Calu3 (cell line): ENCODE results near the gene LRRN2. TPM values are rescaled to one million over a fixed set of nuclear protein-coding genes. Genes with fewer than 3 reads are reported as not detected.
A peak's percentile ranks its signal among the peaks of the same experiment; 100 is the strongest.

Source experiments
- BruUV-seq: library from RNA; stranded (reverse); fragments of 400-500 nt; replicated peaks from 2 replicates; lab custom pipeline; 2021; lab: Mats Ljungman, UMichigan
- CTCF ChIA-PET: fragments of 300-600 bp; sonication (Branson Sonifier 250); formaldehyde crosslinking; loops from one replicate; lab custom pipeline; 2022; ENCODE audit warnings: antibody characterized with exemption; lab: Charles Lee
- DNase-seq: peaks from one replicate; pipeline ENCODE4 v3.0.0; 2022
- H3K27ac Mint-ChIP-seq: one replicate; pipeline ENCODE4 v1.8.0; 2022; ENCODE audit warnings: mixed read lengths; ENCODE audit not compliant: unreplicated experiment
- H3K27me3 Mint-ChIP-seq: one replicate; pipeline ENCODE4 v1.8.0; 2022; ENCODE audit warnings: mixed read lengths; ENCODE audit not compliant: unreplicated experiment
- H3K36me3 Mint-ChIP-seq: one replicate; pipeline ENCODE4 v1.8.0; 2022; ENCODE audit warnings: mild to moderate bottlenecking, moderate library complexity, mixed read lengths; ENCODE audit not compliant: insufficient read depth, unreplicated experiment
- H3K4me1 Mint-ChIP-seq: one replicate; pipeline ENCODE4 v1.8.0; 2022; ENCODE audit warnings: mild to moderate bottlenecking, low read depth, mixed read lengths; ENCODE audit not compliant: unreplicated experiment
- H3K4me3 Mint-ChIP-seq: one replicate; pipeline ENCODE4 v1.8.0; 2022; ENCODE audit warnings: mild to moderate bottlenecking, low read depth, moderate library complexity, mixed read lengths; ENCODE audit not compliant: unreplicated experiment
- H3K9me3 Mint-ChIP-seq: one replicate; pipeline ENCODE4 v1.8.0; 2022; ENCODE audit warnings: low read depth, mixed read lengths; ENCODE audit not compliant: unreplicated experiment
- intact Hi-C: fragments of 100-400 bp; cut with micrococcal nuclease; formaldehyde crosslinking; loops from one replicate; pipeline ENCODE4 v1.10.0; 2022; ENCODE audit not compliant: unreplicated experiment
- total RNA-seq: library from RNA; stranded (reverse); gene quantifications from 2 replicates; pipeline ENCODE4 v1.2.3, GENCODE V29; 2022
- TF ChIP-seq, protein P1 (sequence below): fragments of 200-600 bp; IDR thresholded peaks from one replicate; pipeline ENCODE4 v1.8.0; 2022; ENCODE audit warnings: antibody characterized with exemption; ENCODE audit not compliant: unreplicated experiment

Gene LRRN2
- total RNA-seq, 1 experiment from 2014 or later: not detected

DNA sequence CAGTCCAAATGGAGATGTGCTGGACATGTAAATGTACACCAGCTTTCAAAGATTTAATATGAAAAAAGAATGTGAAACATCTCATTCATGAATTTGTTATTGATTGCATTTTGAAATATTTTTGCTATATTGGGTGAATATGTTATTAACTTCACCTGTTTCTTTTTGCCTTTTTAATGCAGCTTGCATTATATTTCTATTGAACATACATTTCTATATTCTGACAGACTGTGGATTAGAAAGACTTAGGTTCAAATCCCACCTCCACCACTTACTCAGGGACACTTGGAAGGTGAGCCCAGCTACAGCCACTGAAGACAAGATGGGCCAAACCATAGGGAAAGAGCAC is 37.8 kb downstream of the LRRN2 start:
- peaks cover 61% of the 10 kb centered on the region for H3K27me3 Mint-ChIP-seq
- TF ChIP-seq, protein P1, sequence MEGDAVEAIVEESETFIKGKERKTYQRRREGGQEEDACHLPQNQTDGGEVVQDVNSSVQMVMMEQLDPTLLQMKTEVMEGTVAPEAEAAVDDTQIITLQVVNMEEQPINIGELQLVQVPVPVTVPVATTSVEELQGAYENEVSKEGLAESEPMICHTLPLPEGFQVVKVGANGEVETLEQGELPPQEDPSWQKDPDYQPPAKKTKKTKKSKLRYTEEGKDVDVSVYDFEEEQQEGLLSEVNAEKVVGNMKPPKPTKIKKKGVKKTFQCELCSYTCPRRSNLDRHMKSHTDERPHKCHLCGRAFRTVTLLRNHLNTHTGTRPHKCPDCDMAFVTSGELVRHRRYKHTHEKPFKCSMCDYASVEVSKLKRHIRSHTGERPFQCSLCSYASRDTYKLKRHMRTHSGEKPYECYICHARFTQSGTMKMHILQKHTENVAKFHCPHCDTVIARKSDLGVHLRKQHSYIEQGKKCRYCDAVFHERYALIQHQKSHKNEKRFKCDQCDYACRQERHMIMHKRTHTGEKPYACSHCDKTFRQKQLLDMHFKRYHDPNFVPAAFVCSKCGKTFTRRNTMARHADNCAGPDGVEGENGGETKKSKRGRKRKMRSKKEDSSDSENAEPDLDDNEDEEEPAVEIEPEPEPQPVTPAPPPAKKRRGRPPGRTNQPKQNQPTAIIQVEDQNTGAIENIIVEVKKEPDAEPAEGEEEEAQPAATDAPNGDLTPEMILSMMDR: no peak
- H3K36me3 Mint-ChIP-seq: no peaks in the 10 kb centered on the region
- no peak for DNase-seq
- CTCF ChIA-PET: interaction anchor here (0.9 to 1.8 kb wide), 2 partner anchors 24 to 159 kb away, joined by 4 to 7 read pairs; no protein-coding TSS in a partner anchor
- H3K4me1 Mint-ChIP-seq: peaks cover 23% of the 10 kb centered on the region
- peak overlapping the region; percentile 2 for H3K27ac Mint-ChIP-seq
- no peaks in the 10 kb centered on the region for H3K9me3 Mint-ChIP-seq
- no TSS peak for BruUV-seq
- intact Hi-C loops: no loop called here
- no peak overlapping the region for H3K4me3 Mint-ChIP-seq

DNA sequence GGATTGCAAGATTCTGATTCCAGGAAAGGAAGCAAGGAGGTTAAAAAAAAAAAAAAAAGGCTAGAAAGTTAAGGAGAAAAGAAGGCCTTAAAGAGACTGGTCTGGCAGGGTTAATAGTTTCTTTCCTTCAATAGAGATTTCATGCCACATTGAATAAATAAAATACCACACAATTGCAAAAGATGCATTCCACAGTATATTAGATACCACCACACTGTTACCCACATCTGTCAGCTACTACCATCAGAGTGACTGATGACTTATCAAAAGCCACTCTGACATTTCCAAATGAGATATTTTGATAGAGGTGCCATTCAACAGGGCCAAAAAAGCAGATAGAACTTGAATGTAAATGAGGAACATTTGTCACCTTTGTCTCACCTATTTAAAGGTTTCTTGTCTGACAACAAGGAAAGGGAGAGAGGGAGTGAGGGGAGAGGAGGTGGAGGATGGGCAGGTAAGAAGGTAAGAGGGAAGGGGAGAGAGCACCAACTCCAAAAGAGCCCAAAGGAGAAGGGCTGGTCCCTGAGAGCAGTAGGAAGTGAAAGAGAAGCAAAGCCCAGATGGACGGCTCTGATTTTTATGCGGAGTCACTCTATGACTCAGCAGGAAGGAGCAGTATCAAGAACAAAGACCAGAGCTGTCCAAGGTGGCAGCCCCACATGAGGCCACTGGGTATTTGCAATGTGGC is 38.3 kb downstream of the LRRN2 start:
- H3K27ac Mint-ChIP-seq: peak overlapping the region; percentile 2
- BruUV-seq: no TSS peak
- peaks cover 61% of the 10 kb centered on the region for H3K27me3 Mint-ChIP-seq
- TF ChIP-seq, protein P1: no peak
- intact Hi-C loops: no loop called here
- no peak overlapping the region for H3K4me3 Mint-ChIP-seq
- peaks cover 23% of the 10 kb centered on the region for H3K4me1 Mint-ChIP-seq
- H3K9me3 Mint-ChIP-seq: no peaks in the 10 kb centered on the region
- H3K36me3 Mint-ChIP-seq: no peaks in the 10 kb centered on the region
- CTCF ChIA-PET: interaction anchor here (0.7 to 1.8 kb wide), 3 partner anchors 24 to 160 kb away, joined by 4 to 7 read pairs (median 4); no protein-coding TSS in a partner anchor
- DNase-seq: peak; percentile 76

DNA sequence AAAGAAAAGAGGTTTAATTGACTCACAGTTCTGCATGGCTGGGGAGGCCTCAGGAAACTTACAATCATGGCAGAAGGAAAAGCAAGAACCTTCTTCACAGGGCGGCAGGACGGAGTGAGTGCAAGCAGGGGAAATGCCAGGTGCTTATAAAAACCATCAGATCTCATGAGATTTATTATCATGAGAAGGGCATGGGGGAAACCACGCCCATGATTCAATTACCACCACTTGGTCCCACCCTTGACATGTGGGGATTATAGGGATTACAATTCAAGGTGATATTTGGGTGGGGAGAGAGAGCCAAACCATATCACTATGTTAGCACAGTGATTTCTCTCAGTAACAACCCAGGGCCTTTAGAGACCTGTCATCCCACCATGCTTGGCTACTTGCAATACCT is 39.9 kb downstream of the LRRN2 start:
- CTCF ChIA-PET: no interaction called here
- no peak for DNase-seq
- Mint-ChIP-seq H3K4me1 (peaks cover 23% of the 10 kb centered on the region), H3K36me3 (no peaks in the 10 kb centered on the region), H3K4me3 (no peak overlapping the region), H3K27ac (no peak overlapping the region), H3K27me3 (peaks cover 52% of the 10 kb centered on the region), H3K9me3 (no peaks in the 10 kb centered on the region)
- no TSS peak for BruUV-seq
- TF ChIP-seq, protein P1: no peak
- intact Hi-C loops: no loop called here

DNA sequence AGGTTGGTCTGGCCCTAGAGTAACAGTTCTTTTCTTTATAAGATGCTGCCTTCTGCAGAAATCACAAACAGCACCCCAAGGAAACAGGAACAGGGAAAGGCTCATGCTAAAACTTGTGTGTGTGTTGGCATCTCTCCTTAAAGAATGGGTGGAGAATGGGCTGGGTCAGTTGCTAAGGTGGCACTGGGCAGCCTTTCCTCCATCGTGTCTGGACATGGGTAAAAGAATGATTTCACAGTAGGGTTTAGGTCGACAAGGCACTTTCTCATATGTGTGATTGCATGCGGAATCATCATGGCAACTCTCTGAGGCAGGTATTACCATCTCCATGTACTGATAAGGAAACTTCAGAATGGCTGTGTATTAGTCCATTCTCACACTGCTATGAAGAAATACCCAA is 40.3 kb downstream of the LRRN2 start:
- Mint-ChIP-seq H3K27me3 (peaks cover 47% of the 10 kb centered on the region), H3K4me3 (no peak overlapping the region), H3K9me3 (no peaks in the 10 kb centered on the region), H3K4me1 (peaks cover 23% of the 10 kb centered on the region), H3K27ac (no peak overlapping the region), H3K36me3 (no peaks in the 10 kb centered on the region)
- no peak for DNase-seq
- intact Hi-C loops: no loop called here
- no TSS peak for BruUV-seq
- TF ChIP-seq, protein P1: no peak
- CTCF ChIA-PET: interaction anchor here (0.8 kb wide), 1 partner anchor 162 kb away, joined by 3 read pairs; no protein-coding TSS in a partner anchor
